ENCODE results near the gene USP25.

- TF ChIP-seq CTCF (IDR thresholded peaks at IDR 0.05) (no peak), POLR2A (IDR thresholded peaks at IDR 0.05) (no peak)
Observed at GRCh38 chr21:15766952-15767603, 37.3 kb downstream of the USP25 start.
